NCI-H2171 treated with DMSO at 0.1 percent for 48 hours (cell line): ENCODE measurements around the gene IFNA8.
"Not testable (repeated sequence)": the region's sequence is repeated elsewhere in the genome, so short reads cannot be mapped to it uniquely, and the experiment has no call there.

Experiments used
- DNase-seq: peaks from one replicate; lab custom pipeline; 2025; lab: John Stamatoyannopoulos, UW

The IFNA8 gene

DNA sequence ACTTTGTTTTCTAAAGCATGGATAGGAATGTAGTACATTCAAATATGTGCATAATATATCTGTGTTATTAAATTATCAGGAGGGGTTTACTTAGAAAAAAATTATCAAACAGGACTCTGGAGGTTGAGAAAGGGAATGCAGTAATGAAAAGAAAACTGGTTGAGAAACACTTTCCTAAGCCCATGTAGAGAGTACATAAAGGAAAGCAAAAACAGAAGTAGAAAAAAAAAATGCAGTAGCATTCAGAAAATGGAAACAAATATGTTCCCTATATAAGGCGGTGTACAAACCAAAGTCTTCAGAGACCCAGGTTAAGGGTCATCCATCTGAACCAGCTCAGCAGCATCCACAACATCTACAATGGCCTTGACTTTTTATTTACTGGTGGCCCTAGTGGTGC, at the start of gene IFNA8:
Gene IFNA8 (plus strand): TSS at position 301 of the 400 bp plus-strand sequence. CDS start 60 bp downstream, at position 361.
- no peak for DNase-seq

DNA sequence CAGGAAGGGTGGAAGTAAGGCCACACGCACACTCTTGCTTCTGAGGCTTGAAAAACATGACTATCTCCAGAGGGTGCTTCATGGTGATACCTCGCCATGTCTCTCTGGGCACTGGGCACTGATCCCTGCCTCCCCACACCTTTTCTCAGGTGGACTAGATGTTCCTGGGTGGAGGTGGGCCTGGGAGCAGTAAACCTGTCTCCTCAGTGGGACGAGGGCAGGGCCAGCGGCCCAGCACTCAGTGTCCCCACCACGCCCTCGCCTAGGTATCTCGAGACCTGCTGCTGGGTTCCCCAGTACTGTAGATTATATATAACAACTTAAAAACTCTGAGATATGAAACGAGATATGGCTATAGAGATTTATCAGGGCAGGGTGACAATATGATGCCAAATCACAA, 46.6 kb upstream of the IFNA8 start:
- no peak for DNase-seq

DNA sequence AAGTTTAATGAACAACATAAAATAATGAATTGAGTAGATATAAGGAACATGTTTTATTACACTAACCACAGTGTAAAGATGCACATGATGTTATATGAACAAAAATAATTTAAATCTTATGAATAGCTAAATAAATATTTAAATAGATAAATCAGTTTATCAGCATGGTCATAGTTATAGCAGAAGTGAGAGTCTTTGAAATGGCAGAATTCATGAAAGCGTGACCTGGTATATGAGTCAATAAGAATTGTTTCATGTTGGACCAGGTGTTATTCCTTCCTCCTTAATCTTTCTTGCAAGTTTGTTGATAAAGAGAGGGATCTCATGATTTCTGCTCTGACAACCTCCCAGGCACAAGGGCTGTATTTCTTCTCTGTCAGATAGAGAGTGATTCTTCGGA, 41.7 kb upstream of the IFNA8 start:
- not testable (repeated sequence) for DNase-seq

DNA sequence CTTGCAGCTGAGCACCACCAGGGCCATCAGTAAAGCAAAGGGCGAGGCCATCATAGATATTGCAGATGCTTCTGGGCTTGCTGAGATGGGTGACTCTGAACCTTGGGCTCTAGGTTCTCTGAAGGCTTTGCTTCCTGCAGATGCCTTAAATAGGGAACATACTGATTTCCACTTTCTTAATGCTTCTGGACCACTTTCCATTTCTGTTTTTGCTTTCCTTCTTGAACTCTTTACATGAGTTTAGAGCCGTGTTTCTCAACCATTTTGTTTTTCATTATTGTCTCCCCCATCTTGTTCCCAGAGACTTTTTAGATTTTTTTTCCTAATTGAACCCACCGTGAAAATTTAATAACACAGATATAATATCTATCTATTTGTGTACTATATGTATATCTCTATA, 41.0 kb upstream of the IFNA8 start, which contains the start of gene IFNA13:
Gene IFNA13 (minus strand): TSS at position 101 of the 400 bp plus-strand sequence. CDS start 47 bp downstream, at position 54.
- DNase-seq, result no peak

DNA sequence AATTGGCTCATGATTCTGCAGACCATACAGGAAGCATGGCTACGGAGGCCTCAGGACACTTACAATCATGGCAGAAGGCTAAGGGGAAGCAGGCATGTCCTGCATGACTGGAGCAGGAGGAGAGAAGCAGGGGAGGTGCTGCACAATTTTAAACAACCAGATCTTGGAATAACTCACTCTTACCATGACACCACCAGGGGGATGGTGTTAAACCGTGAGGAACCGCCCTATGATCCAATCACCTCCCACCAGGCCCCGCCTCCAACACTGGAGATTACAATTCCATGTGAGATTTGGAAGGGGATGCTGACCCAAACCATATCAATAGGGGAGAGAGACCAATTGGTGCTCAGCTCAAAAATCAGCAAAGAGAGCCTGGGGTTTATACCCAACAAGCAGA, 37.5 kb upstream of the IFNA8 start:
- not testable (repeated sequence) for DNase-seq

DNA sequence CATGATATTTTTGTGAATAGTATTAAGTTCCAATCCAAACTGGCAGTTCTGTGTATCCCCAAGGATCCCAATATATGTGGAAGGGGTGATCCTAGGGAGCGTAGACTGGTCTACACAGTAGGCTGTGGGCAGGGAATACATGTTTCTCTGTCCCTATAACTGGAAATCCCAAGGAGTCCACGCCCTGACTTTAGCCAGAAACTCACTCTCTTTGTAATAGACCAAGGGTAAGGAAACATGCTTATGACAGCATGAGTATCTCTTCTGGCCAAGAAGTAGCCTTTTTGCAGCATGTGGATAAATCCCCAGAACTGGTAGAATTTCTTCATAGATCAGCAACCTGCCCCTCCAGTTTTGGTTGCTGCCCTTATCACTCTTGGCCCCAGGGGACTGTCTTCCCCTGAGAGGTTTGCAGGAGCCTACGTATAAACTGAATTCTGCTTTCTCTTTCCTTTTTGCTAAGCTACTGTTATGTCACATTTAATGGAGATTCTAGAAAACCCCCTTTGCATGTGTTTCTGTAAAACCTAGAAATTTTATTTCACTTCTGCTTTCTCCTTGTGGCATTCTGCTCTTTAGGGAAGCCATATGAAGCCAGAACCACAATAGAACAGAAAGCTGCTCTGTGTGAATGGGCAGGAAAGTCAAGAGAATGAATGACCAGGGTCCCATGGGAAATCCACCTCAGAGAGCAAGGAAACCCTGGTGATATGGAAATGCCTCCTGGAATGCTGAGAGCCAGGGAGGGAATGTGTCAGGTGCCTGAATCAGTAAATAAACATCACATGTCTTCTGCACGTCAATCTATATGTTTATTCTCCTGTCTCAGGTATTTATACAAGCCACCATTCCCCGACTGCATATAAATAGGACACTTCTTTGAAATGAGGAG, 27.2 kb upstream of the IFNA8 start:
- no peak for DNase-seq

DNA sequence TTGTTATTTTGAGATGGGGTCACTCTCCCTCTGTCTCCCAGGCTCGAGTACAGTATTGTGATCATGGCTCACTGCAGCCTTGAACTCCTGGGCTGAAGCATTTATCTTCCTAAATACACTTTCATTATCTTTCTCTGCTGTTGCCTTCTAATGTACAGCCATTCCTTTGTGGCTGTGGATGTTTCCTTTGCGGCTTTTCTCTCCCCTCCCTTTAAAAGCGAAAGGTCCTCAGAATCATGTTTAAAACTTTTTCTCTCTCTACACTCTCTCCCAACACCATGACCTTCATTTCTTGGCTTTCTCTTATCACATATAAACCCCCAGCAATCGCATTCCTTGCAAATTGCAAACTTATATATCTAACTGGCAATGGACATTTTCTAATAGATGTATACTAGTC, 25.3 kb upstream of the IFNA8 start:
- DNase-seq, result no peak

DNA sequence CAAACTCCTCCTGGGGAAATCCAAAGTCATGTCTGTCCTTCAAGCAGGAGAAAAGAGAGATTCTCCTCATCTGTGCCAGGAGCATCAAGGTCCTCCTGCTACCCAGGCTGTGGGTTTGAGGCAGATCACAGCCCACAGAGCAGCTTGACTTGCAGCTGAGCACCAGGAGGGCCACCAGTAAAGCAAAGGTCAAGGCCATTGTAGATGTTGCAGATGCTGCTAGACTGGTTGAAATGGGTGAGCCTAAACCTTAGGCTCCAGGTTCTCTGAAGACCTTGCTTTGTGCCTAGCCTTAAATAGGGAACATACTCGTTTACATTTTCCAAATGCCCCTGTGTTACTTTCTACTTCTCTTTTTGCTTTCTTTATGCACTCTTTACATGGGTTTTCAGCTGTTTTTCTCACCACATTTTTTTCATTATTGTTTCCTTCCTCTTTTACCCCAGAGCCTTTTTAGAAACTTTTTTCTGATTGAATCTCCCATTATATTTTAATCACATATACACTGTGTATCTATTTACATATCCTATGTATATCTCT, 23.7 kb upstream of the IFNA8 start, which contains the start of gene IFNA2:
Gene IFNA2 (minus strand): TSS at position 268 of the 540 bp plus-strand sequence. CDS start 69 bp downstream, at position 199.
- no peak for DNase-seq

DNA sequence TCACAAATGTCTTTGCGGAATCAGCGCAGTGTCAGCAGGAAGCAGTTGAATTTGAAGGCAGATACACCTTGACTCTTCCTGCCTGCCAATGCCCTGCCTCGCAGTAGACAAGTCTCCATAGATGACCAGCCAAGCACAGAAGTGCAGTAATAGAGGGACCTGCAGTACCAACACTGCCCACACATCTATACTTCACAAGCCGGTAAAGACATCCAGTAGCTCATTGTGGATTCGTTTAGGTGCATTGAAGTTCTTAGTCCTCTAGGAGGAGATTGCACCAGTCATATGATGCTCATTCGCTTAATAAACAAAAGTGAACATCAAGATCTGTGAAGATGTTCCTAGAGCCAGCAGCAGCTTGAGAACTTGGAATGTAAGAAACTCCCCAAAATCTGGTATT, 16.6 kb upstream of the IFNA8 start:
- DNase-seq, result no peak

DNA sequence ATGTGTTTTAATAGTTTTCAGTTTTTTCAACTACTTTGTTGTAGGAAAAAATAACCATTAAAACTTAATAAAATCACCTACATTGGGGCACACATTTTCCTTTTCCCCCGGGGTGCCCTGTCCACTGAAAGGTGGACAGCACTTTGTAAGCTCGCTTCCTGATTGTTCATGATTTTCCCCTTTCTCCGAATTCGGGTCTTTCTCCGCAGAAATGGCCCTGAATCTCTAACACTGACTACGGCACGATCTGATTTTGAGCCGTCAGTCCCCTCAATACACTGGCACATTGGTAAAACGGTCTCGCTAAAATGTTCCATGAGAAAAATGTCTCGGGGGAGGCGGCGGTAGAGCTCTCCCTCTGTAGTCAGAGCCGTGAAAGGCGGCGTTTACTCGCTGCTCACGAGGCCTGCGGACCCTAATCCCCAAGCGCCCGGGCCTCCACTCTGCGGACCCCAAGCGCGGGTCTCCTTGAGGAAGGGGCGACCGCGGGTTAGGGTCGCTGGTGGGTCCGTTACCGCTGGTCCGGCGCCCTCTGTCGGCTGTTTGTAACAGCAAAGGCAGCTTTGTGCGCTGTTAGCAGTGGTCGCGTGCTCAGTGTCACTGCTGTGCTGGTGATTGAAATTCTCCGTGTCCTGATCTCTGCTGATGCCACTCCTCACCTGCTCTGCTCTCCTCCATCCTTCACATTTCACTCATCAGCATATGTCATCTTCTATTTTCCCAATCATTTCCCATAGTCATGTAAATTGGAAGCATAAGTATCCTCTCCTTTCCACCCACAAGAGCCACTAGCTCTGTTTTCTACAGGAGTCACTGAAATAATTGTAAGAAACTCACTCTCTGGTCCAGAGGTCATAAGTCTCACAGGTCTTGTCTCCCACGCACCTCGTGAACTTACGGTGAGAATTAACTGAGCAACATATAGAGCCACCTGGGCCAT, 12.9 kb upstream of the IFNA8 start:
- no peak for DNase-seq

DNA sequence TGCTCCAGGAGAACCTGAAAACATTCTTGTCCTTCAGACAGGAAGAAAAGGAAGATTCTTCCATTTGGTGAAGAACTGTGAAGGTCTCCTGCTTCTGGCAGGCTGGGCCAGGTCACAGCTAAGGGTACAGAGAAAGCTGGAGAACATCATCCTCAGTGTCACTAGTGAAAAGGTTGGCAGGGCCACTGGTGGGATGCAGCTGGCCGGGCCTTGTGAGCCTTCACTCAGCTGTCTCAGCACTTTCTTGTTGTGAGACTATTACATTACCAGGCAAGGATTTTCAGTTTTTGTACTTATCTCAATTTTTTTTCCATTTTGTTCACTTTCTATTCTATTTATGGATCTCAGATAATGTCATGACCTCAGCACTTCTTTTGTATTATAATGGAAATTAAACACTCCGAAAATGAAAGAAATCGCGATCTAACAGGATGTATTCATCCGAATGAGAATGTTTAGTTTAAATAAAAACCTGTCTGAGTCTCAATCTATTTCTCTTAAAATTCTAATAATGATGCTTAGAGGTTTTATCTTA, 9.9 kb upstream of the IFNA8 start:
- DNase-seq, result no peak

DNA sequence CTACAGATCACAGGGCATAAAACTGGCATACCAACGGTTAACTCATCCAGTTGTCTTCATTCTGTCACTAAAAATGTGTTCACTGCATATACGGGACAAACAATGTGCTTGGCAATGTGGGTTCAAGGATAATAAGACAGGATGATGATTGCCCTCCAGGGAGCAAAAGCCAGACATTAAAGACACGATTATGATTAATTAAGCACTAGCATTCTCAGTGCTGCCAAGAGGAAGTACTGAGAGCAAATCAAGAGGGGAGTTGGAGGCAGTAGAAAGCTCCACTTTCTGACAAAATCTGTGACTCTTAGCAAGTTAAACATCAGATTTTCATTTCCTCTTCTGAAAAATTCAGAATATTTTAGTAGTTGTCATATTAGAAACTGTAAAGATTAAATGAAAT, 9.0 kb upstream of the IFNA8 start:
- no peak for DNase-seq

DNA sequence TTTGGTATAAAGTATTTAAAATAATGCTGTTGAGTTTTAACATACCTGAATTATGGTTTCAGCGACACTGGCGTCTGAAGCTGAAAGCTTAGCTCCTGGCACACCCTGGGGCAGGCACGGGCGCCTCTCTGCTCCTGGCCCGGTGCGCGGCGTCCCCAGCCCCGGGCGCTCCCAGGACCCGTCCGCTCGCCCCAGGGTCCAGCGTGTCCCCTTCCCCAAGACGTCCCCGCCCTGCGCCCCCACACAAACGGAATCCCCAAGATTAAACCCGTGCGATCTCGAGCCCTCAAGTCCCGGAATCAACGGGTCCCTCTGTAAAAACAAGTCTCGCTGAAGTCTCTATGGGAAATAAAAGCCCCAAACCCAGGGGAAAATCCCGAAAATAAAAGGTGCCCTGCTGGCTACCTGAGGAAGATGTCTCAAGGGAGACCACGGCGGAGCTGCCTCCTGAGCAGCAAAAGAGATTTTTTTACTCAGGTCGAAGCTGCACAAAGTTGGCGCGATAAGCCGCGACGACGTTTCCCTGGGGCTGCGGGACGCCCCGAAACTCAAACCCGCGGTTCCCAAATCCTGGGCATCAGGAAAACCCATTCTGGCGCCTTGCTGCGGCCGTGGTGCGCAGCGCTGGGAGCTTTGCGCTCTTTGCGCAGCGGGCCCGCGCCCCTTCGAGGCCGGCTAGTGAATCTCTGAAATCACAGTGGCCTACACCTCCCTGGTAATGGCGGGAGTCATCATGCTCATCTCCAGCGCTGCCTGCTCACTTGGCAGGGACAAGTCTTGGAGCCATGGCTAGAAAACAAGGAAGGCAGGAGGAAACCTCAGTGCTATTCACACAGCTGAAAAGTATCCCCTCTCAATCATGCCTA, 6.3 kb upstream of the IFNA8 start:
- no peak for DNase-seq

DNA sequence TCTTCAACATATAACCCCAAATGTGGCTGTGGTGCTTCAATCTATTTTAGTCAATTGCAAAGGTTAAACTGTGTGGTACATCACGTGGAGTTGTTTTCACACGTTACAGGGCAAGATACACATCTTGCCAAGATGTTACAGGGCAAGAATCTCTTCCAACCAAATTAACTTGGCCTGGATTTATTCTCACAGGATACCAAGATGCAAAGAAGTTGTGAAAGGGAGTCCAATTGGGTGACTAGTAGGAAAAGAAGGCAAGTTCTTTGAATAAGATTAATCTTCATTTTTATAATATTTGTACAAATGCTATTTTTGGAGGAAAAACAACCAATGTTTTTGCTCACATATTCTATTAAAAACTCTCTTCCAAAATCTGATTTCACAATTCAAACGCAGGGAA, 4.8 kb upstream of the IFNA8 start:
- no peak for DNase-seq

DNA sequence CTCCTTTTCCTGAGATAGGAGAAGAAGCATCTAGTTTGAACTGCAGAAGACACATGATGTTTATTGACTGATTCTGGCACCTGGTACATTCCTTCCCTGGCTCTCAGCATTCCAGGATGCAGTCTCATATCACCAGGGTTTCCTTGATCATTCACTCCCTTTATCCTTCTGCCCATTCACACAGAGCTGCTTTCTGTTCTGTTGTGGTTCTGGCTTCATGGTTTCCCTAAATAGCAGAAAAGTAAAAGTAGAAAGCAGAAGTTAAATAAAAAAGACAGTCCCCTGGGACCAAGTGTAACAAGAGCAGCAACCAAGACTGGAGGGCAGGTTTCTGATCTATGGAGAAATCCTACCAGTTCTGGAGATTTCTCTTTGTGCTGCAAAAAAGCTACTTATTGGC, 3.2 kb downstream of the IFNA8 start:
- DNase-seq, result no peak

DNA sequence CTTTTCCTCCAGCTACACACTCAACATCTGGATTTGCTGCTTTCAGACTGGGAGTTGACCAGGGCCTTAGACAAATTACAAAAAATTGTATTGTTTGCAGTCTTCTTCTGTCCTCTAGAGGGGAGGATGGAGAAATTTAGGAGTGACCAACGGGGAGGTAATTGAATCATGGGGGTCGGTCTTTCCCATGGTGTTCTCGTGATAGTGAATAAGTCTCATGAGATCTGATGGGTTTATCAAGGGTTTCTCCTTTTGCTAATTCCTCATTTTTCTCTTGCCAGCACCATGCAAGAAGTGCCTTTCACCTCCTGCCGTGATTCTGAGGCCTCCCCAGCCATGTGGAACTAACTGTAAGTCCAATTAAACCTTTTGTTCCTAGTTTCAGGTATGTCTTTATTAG, 4.2 kb downstream of the IFNA8 start:
- DNase-seq, result no peak

DNA sequence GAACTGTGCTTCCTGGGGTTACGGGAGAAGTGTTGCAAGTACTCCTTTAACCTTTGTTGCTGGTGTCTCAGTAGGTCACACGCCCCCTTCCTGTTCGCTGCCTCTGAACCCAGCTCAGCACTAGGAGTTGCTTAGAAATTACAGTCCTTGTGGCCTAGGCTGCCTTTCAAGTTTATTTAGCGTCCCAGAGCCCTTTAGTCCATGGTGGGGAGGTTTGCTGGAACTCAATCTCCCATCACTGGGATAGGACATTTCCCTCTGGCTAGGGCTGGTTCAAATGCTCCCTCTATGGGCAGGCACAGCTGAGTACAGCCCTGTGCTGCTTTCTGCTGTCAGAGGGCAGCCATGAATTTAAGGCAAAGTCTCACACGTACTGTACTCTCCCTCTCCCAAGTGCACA, 4.7 kb downstream of the IFNA8 start:
- DNase-seq, result no peak

DNA sequence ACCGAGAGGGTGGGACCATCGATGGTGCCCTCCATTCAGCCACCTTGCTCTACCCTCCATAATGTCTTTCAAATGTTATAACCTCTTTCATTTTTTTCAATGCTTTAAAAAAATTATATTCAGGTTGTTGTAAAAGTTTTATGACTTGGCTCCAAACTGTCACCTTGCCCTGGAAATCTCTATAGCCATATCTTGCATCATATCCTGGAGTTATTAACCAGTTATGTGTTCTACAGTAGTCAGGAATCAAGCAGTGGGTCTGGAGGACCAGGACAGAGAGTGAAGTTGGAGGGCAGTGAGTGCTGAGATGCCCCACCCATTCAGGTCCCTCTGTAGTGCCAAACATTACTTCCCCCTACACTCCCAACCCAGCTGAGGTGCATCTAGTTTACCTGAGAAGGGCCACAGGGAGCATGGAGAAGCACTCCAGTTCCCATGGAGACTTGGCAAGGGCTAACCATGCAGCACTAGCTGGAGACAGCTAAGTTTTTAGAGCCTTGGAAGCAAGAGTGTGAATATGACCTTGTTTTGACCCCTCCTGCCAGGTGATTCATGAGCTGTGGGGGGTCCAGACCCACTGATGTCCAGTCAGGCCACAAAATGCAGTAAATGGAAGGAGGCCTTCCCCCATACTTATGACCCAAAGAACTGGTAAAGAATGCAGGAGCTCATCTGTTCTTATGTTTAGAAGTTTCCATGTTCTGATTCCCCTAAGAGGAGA, 5.5 kb downstream of the IFNA8 start:
- DNase-seq, result no peak

DNA sequence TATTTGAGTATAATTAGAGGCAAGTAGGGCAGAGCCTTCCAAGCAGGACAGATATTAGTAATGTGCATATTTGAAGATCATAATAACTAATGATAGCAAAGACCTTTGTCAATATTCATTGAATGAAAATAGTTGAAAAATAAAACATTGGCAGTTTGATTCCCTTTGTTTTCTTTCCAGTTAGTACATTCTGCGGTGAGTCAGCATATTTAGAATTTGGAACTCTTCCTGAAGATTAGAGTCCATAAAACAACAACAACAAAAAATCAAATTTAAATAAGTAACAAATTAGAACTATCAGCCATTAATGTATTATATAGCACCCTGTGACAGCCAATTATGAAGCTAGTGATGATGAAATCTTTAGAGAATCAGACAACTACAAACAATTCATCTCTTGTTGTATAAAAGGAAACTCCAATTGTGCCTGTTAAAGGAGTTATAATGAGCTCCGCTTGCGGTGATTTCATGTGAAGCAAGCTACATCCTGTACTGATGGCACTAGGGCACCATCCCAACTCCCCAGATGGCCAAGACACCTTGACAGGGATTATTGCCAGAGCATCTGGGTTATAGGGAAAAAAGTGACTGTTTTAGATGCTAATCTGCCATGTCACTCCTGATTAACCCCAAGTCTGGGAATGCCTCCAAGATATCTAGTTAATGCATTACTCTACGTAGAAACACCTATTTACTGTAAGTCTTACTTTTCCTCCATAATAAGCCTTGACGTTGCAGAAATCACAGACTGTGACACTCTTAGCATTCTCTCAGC, 6.8 kb downstream of the IFNA8 start:
- DNase-seq, result peak; percentile 48

DNA sequence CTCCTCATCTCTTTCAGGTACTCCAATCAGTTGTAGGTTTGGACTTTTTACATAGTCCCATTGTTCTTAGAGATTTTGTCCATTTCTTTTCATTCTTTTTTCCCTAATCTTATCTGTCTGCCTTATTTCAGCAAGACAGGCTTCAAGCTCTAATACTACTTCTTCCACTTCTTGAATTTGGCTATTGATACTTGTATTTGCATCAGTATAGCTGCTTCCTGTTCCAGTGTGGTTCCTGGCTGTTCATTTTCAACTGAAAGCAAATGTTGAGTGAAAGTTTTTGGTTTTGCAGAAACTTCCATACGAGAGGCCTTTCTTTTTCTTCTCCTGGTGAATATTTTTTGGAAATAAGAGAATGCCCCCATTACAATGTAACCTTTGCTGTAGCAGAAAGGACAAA, 19.3 kb downstream of the IFNA8 start:
- no peak for DNase-seq
